ENCODE data around the gene KRTAP9-2. TPM values are rescaled to one million over a fixed set of nuclear protein-coding genes. Genes with fewer than 3 reads are reported as not detected.
"Not testable (repeated sequence)": the region's sequence is repeated elsewhere in the genome, so short reads cannot be mapped to it uniquely, and the experiment has no call there.

KRTAP9-2 gene, protein sequence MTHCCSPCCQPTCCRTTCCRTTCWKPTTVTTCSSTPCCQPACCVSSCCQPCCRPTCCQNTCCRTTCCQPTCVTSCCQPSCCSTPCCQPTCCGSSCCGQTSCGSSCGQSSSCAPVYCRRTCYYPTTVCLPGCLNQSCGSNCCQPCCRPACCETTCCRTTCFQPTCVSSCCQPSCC
- not detected in 2 replicates for total RNA-seq

DNA sequence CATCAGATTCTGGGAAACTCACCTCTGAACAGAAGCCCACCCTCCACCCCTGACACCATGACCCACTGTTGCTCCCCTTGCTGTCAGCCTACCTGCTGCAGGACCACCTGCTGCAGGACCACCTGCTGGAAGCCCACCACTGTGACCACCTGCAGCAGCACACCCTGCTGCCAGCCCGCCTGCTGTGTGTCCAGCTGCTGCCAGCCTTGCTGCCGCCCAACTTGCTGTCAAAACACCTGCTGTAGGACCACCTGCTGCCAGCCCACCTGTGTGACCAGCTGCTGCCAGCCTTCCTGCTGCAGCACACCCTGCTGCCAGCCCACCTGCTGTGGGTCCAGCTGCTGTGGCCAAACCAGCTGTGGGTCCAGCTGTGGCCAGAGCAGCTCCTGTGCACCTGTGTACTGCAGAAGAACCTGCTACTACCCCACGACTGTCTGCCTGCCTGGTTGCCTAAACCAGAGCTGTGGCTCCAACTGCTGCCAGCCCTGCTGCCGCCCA, at the start of gene KRTAP9-2:
Gene KRTAP9-2, plus strand, starts transcription at position 51 of the 498 bp plus-strand sequence. Its CDS starts 7 bp downstream, at position 58.
- H3K36me3 Mint-ChIP-seq (ENCODE audit: low read depth); H3K4me3 Mint-ChIP-seq: not testable (repeated sequence)

DNA sequence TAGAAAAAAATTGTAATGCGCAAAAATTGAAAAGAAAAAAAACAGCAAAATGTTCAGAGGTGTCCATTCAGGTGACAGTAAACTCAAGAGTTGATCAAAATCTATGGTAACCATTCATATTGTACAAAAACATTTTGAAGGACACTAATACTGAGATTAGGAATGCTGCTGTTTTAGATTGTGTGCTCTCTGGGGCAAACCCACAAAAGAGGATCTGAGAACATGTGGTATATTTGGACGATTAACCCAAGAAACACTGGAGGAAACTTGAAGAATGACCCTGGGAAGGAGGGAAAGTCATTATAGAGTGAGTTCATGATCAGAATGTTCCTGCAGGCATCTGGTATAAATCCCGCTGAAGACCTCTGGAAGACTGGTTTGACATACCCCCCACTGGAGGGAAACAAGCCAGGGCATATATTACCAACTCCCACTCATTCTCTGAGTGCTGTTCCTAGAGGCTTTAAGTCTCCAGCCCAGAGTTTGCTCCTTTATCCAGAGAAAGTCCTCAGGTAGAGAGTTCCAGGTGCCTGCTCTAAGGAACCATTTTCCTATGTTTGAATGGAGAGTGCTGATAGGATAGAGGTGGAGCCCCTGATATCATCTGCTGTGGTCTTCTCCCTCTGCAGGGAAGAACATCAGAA, 49.6 kb upstream of the KRTAP9-2 start:
- Mint-ChIP-seq H3K27me3 (no peaks in the 10 kb centered on the region), H3K36me3 (ENCODE audit: low read depth) (no peaks in the 10 kb centered on the region), H3K9me3 (no peaks in the 10 kb centered on the region), H3K4me1 (no peaks in the 10 kb centered on the region), H3K27ac (no peak overlapping the region), H3K4me3 (no peak overlapping the region)
- DNase-seq, result no peak
- intact Hi-C loops (cut with micrococcal nuclease), result no loop called here

More for the DNA sequence above, at the start of gene KRTAP9-2:
- H3K27ac Mint-ChIP-seq; H3K27me3 Mint-ChIP-seq; H3K4me1 Mint-ChIP-seq; intact Hi-C loops (cut with micrococcal nuclease); H3K9me3 Mint-ChIP-seq; DNase-seq: not testable (repeated sequence)

DNA sequence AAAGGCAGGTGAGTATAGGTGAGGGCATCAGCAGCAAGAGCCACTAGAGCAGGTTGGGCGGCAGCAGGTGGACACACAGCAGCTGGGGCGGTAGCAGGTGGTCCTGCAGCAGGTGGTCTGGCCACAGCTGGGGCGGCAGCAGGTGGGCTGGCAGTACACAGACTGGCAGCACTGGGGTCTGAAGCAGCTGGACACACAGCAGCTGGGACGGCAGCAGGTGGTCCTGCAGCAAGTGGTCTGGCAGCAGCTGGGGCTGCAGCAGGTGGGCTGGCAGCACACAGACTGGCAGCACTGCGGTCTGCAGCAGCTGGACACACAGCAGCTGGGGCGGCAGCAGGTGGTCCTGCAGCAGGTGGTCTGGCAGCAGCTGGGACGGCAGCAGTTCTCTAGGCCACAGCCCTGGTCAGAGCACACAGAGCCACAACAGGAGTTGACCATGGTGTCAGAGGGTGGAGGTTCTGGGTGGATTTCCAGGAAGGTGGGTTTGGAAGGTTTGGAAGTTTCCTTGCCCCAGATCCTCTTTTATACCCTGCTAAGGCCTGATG, 48.6 kb upstream of the KRTAP9-2 start, which contains the start of gene KRTAP4-2:
Gene KRTAP4-2, minus strand, starts transcription at position 495 of the 545 bp plus-strand sequence. Its CDS starts 57 bp downstream, at position 438.
- H3K4me1 Mint-ChIP-seq, result no peaks in the 10 kb centered on the region
- H3K27ac Mint-ChIP-seq, result no peak within 1 kb of the TSS
- H3K9me3 Mint-ChIP-seq, result no peaks in the 10 kb centered on the region
- peaks cover 2% of the 10 kb centered on the region for H3K27me3 Mint-ChIP-seq
- DNase-seq, result no peak
- H3K4me3 Mint-ChIP-seq, result no peak within 1 kb of the TSS
- intact Hi-C loops (cut with micrococcal nuclease), result no loop called here
- no peaks in the 10 kb centered on the region for H3K36me3 Mint-ChIP-seq (ENCODE audit: low read depth)

DNA sequence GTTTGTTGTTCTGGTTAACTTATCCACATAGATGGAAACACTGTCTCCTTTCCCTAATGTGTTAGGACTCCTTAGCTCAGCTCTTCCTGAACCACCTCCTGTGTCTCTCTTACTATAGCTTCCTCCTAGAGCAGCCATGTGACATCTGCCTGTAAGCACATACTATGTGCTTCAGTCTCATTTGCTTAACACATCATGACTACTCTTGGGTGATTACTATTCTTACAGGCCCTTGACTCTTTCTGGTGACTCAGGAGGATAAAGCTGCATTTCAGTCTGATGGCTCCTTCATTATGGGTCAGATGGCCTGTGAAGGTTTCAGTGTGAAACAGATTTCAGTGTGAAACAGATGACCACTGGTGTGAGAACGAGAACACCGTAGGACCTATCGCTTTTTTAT, 48.1 kb upstream of the KRTAP9-2 start:
- no peaks in the 10 kb centered on the region for H3K9me3 Mint-ChIP-seq
- no peaks in the 10 kb centered on the region for H3K36me3 Mint-ChIP-seq (ENCODE audit: low read depth)
- H3K4me3 Mint-ChIP-seq, result no peak overlapping the region
- H3K27ac Mint-ChIP-seq, result no peak overlapping the region
- DNase-seq, result no peak
- peaks cover 2% of the 10 kb centered on the region for H3K27me3 Mint-ChIP-seq
- H3K4me1 Mint-ChIP-seq, result no peaks in the 10 kb centered on the region
- intact Hi-C loops (cut with micrococcal nuclease), result no loop called here

DNA sequence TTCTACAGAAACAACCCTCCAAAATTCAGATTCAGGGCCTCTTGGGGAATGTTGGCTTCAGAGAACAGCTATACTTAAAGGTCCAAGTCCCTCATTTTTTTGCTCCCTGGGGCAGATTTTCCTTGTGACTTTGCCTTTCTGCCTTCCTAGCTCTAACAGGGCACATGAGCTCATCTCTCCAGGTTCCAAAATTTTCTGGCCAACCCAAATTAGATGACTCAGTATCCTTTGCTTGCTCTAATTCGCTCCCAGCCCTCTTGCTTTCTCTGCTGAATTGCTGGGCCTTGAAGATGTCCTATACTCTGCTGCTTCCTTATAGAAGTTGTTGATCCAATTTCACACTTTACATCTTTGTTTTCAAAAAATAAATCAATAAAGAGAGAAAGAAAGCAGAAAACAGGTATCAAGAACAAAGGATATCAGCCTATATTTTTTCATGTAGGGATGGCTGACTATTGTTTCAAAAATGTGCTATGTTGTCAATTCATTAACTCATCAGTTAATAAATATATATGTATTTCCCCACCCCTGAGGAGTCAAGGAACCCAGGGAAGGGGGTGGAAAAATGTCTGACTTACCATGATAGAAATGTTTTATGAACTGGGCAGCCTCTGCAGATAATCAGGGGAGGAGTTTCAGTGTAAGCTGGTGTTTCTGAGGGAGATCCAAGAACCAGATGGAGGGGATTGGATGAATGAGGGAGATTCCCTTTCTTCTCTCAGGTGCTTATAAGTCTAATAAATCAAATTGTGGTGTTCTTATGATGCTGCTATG, 47.4 kb upstream of the KRTAP9-2 start:
- Mint-ChIP-seq H3K9me3 (no peaks in the 10 kb centered on the region), H3K4me1 (no peaks in the 10 kb centered on the region), H3K4me3 (no peak overlapping the region), H3K27ac (no peak overlapping the region), H3K36me3 (ENCODE audit: low read depth) (no peaks in the 10 kb centered on the region), H3K27me3 (peaks cover 2% of the 10 kb centered on the region)
- intact Hi-C loops (cut with micrococcal nuclease), result no loop called here
- no peak for DNase-seq

DNA sequence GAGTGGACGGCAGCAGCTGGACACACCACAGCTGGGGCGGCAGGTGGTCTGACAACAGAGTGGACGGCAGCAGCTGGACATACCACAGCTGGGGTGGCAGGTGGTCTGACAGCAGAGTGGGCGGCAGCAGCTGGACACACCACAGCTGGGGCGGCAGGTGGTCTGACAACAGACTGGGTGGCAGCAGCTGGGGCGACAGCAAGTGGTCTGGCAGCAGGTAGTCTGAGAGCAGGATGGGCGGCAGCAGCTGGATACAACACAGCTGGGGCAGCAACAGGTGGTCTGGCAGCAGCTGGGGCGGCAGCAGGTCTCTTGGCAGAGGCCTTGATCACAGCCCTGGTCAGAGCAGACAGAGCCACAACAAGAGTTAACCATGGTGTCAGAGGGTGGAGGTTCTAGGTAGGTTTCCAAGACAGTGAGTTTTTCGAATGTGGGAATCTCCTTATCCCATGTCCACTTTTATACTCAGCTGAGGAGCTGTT, 41.9 kb upstream of the KRTAP9-2 start, which contains the start of gene KRTAP4-1:
Gene KRTAP4-1, minus strand, starts transcription at position 432 of the 482 bp plus-strand sequence. Its CDS starts 57 bp downstream, at position 375.
- Mint-ChIP-seq H3K27ac (no peak within 1 kb of the TSS), H3K4me3 (no peak within 1 kb of the TSS), H3K4me1 (no peaks in the 10 kb centered on the region), H3K27me3 (peaks cover 2% of the 10 kb centered on the region), H3K9me3 (no peaks in the 10 kb centered on the region), H3K36me3 (ENCODE audit: low read depth) (no peaks in the 10 kb centered on the region)
- no peak for DNase-seq
- intact Hi-C loops (cut with micrococcal nuclease), result no loop called here

DNA sequence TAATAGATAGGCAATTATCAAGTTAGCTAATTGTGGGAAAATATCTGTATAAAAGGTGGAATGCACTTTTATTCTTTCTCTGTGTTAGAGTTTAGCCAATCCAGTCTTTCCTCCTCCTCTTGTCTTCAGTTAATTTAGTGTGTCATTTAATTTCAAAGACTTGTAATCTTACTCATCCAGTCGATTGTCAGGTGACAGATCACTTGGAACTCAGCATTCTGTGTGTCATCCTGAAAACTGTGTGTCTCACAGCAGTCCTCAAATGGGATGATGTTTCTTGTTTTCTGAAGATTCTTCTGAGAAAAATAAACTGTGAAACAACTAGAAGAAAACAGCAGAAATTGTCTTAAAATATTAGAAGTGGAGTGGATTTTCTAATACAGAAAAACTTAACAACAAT, 41.4 kb upstream of the KRTAP9-2 start:
- DNase-seq, result no peak
- intact Hi-C loops (cut with micrococcal nuclease), result no loop called here

DNA sequence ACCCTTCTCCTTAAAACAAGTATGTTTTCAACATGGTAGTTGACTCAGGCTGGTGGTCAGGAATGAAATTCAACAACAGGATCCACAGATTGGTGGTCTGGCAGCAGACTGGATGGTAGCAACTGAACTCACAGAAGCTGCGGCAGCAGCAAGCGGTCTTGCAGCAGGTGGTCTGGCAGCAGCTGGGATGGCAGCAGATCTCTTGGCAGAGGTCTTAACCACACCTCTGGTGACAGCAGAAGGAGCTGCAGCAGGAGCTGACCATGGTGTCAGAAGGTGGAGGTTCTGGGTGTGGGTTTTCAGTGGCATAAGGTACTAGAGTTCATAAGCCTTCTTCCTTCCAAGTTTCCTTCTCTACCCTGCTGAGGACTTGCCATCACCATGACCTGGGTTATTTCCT, 39.6 kb upstream of the KRTAP9-2 start:
- intact Hi-C loops (cut with micrococcal nuclease), result no loop called here
- Mint-ChIP-seq H3K36me3 (ENCODE audit: low read depth) (no peaks in the 10 kb centered on the region), H3K4me1 (no peaks in the 10 kb centered on the region), H3K9me3 (no peaks in the 10 kb centered on the region), H3K27ac (no peak overlapping the region), H3K27me3 (peaks cover 4% of the 10 kb centered on the region), H3K4me3 (no peak overlapping the region)
- no peak for DNase-seq

More for the DNA sequence above, 41.4 kb upstream of the KRTAP9-2 start:
- Mint-ChIP-seq H3K27me3 (peaks cover 2% of the 10 kb centered on the region), H3K27ac (no peak overlapping the region), H3K4me3 (no peak overlapping the region), H3K36me3 (ENCODE audit: low read depth) (no peaks in the 10 kb centered on the region), H3K9me3 (no peaks in the 10 kb centered on the region), H3K4me1 (no peaks in the 10 kb centered on the region)

DNA sequence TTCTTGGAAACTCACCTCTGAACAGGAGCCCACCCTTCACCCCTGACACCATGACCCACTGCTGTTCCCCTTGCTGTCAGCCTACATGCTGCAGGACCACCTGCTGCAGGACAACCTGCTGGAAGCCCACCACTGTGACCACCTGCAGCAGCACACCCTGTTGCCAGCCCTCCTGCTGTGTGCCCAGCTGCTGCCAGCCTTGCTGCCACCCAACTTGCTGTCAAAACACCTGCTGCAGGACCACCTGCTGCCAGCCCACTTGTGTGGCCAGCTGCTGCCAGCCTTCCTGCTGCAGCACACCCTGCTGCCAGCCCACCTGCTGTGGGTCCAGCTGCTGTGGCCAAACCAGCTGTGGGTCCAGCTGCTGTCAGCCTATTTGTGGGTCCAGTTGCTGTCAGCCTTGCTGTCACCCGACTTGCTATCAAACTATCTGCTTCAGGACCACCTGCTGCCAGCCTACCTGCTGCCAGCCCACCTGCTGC, 36.6 kb upstream of the KRTAP9-2 start, which contains the start of gene KRTAP9-1:
Gene KRTAP9-1, plus strand, starts transcription at position 51 of the 482 bp plus-strand sequence. Its CDS starts 0 bp downstream, at position 51.
- DNase-seq, result peak; percentile 22
- intact Hi-C loops (cut with micrococcal nuclease); H3K4me3 Mint-ChIP-seq; H3K27me3 Mint-ChIP-seq; H3K9me3 Mint-ChIP-seq; H3K27ac Mint-ChIP-seq; H3K36me3 Mint-ChIP-seq (ENCODE audit: low read depth); H3K4me1 Mint-ChIP-seq: not testable (repeated sequence)

DNA sequence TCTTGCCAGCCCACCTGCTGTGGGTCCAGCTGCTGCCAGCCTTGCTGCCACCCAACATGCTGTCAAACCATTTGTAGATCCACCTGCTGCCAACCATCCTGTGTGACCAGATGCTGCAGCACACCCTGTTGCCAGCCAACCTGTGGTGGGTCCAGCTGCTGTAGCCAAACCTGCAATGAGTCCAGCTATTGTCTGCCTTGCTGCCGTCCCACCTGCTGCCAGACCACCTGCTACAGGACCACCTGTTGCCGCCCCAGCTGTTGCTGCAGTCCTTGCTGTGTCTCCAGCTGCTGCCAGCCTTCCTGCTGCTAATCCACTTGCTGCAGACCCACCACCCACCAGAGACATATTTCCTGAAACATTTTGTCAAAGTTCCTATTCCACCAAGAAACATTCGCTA, 36.1 kb upstream of the KRTAP9-2 start:
- intact Hi-C loops (cut with micrococcal nuclease), result no loop called here
- Mint-ChIP-seq H3K9me3 (peaks cover 3% of the 10 kb centered on the region), H3K27me3 (peaks cover 4% of the 10 kb centered on the region), H3K4me1 (no peaks in the 10 kb centered on the region), H3K36me3 (ENCODE audit: low read depth) (no peaks in the 10 kb centered on the region), H3K4me3 (no peak overlapping the region), H3K27ac (no peak overlapping the region)
- peak; percentile 29 for DNase-seq

DNA sequence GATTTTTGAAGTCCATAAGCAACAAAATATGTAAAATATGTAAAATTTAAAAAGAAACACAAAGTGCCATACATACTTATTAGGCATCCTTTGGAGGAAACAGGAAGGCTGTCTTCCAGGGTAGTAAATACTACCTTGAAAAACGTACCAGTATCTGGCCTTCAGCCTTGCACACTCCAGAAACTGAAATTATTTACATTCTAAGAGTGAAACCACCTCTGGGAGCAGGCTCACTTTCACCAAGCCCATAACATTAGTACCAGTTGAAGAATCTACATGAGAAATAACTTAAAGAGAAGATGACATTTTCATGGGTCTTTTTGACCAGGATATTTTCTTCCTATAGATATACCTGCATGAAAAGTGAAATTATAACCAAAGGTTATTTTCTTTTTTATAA, 30.4 kb upstream of the KRTAP9-2 start:
- peaks cover 7% of the 10 kb centered on the region for H3K27me3 Mint-ChIP-seq
- no peaks in the 10 kb centered on the region for H3K36me3 Mint-ChIP-seq (ENCODE audit: low read depth)
- intact Hi-C loops (cut with micrococcal nuclease), result no loop called here
- H3K4me1 Mint-ChIP-seq, result no peaks in the 10 kb centered on the region
- peaks cover 7% of the 10 kb centered on the region for H3K9me3 Mint-ChIP-seq
- no peak for DNase-seq
- H3K4me3 Mint-ChIP-seq, result no peak overlapping the region
- H3K27ac Mint-ChIP-seq, result no peak overlapping the region

DNA sequence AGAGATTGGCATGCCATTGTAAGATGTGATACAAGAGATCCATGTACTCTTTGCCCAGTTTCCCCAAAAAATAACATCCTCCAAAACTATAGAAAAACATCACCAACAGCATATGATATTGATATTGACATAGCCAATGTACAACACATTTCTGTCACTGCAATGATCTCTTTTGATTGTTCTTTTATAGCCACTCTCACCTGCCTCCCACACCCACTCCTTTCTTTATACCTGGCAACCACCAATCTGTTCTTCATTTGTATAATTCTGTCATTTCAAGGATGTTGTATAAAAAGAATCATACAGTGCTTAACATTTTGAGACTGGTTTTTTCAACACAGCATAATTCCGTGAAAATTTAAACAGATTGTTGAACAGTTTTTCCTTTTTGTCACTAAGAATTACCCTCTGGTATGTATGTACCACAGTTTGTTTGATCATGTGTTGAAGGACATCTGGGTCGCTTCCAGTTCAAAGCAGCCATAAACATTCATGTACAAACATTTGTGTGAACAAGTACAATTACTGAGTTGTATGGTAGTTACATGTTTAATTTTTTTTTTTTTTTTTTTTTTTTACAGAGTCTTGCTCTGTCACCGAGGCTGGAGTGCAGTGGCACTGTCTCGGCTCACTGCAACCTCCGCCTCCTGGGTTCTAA, 26.9 kb upstream of the KRTAP9-2 start:
- DNase-seq, result no peak
- intact Hi-C loops (cut with micrococcal nuclease), result no loop called here
- Mint-ChIP-seq H3K27ac (no peak overlapping the region), H3K4me1 (no peaks in the 10 kb centered on the region), H3K4me3 (no peak overlapping the region), H3K27me3 (peaks cover 5% of the 10 kb centered on the region), H3K36me3 (ENCODE audit: low read depth) (no peaks in the 10 kb centered on the region), H3K9me3 (peaks cover 3% of the 10 kb centered on the region)

DNA sequence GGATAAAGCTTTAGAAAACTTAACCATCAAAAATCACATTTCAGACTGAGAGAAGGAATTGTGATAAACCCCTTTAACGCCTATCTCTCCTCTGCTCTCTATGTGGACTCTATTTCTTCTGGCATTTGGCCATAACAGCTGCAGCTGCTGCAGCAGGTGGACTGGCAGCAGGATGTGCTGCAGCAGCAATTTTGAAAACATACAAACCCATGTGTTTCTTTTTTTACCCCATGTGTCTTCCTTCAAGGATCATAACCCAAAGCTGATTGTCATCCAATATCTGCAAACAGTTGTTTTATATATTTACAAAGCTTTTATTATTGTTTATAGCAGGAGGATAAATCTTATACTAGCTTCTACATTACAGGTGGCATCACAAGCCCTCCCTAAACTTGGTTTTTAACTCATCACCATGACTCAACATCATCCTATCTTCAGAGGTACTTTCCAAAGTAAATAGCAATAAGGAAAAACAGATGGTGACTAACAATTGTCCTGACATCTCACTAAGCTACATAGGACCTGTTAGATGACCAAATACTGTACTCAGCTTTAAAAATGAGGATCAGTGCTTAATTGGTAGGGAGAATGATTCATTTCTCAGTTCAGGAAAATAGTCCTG, 14.5 kb upstream of the KRTAP9-2 start:
- peaks cover 22% of the 10 kb centered on the region for H3K27me3 Mint-ChIP-seq

More for the DNA sequence above, 14.5 kb upstream of the KRTAP9-2 start:
- no peaks in the 10 kb centered on the region for H3K36me3 Mint-ChIP-seq (ENCODE audit: low read depth)
- DNase-seq, result no peak
- intact Hi-C loops (cut with micrococcal nuclease), result no loop called here
- H3K27ac Mint-ChIP-seq, result no peak overlapping the region
- no peaks in the 10 kb centered on the region for H3K9me3 Mint-ChIP-seq
- no peaks in the 10 kb centered on the region for H3K4me1 Mint-ChIP-seq
- no peak overlapping the region for H3K4me3 Mint-ChIP-seq

Measured in activated CD4-positive, alpha-beta T cell treated with anti-CD3 and anti-CD28 coated beads, Interleukin-2, amount 10 ng/mL, durations not matched to agents 24 days and 14 days (primary cell).